ENCODE data around the gene MPV17L.
"Not testable (repeated sequence)": the region's sequence is repeated elsewhere in the genome, so short reads cannot be mapped to it uniquely, and the experiment has no call there.

DNA sequence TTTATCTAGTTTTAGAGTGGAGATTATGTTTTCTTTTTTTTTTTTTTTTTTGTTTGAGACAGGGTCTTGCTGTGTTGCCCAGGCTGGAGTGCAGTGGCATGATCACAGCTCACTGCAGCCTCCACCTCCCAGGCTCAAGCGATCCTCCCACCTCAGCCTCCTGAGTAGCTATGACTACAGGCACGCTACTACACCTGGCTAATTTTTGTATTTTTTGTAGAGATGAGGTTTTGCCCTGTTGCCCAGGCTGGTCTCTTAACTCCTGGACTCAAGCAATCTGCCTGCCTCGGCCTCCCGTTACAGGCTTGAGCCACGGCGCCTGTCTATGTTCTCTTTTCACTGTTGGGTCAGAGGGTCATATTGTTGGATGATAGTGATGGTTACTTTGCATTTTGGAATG lies 4.8 kb downstream of the MPV17L start:
- TF ChIP-seq CTCF, POLR2A, POLR2AphosphoS5 (IDR thresholded peaks at IDR 0.05): not testable (repeated sequence)
